Measurements from ENCODE around the gene HMCES. TPM values are rescaled to one million over a fixed set of nuclear protein-coding genes. Genes with fewer than 3 reads are reported as not detected.
A peak's percentile ranks its signal among the peaks of the same experiment; 100 is the strongest.

HMCES gene
- polyA plus RNA-seq, 1 of the 3 experiments (the other 2 are of a cell fraction), result 32.4 TPM

DNA sequence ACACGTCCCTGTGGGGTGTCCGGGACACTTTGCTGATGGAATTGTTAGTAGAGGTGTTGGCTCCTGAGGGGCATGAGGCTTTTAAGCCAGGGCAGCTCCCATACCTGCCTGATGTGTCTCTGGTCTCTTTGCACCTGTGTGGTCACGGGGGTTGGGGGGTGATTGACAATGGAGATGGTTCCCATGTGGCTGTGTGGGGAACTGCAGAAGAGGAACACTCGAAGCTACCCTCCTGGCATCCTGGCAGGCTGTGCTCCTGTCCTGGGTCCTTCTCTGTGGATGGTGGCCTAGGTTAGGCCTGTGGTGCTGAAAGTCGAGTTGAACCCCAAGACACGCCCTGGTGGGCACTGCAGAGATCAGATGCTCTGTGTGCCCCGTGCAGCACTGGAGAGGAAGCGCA, 73.4 kb downstream of the HMCES start:
- H3K4me2 ChIP-seq, result no peak overlapping the region
- no peak overlapping the region for H3K27ac ChIP-seq (ENCODE audit: low read depth in 2 of 2, low read length in 1 of 2)
- H2AFZ ChIP-seq (ENCODE audit: low read depth), result no peak overlapping the region
- CTCF ChIA-PET, result no interaction called here
- peaks cover 0 to 11% of the 10 kb centered on the region in 2 experiments; a peak in 1 of 4 replicates for H3K4me1 ChIP-seq (ENCODE audit: control insufficient read depth in 1 of 2, insufficient read depth in 2 of 2, low read depth in 1 of 2, low read length in 1 of 2)
- H4K20me1 ChIP-seq (ENCODE audit: insufficient read depth), result no peaks in the 10 kb centered on the region
- POLR2A ChIA-PET, result no interaction called here
- no peaks in the 10 kb centered on the region for H3K36me3 ChIP-seq (replicated peaks in 1 of 2; ENCODE audit: control insufficient read depth in 1 of 2, insufficient read depth in 2 of 2, low read length in 1 of 2)
- TF ChIP-seq GATA2 (CRISPR knock-in tag; IDR thresholded peaks at IDR 0.05) (no peak), EP300 (IDR thresholded peaks at IDR 0.05; ENCODE audit: borderline replicate concordance in 1 of 2, low read depth in 1 of 2, low read length in 1 of 2) (no peak), TAF1 (IDR thresholded peaks at IDR 0.05; ENCODE audit: borderline replicate concordance, low read depth, low read length) (no peak)
- TF ChIP-seq, protein P1, sequence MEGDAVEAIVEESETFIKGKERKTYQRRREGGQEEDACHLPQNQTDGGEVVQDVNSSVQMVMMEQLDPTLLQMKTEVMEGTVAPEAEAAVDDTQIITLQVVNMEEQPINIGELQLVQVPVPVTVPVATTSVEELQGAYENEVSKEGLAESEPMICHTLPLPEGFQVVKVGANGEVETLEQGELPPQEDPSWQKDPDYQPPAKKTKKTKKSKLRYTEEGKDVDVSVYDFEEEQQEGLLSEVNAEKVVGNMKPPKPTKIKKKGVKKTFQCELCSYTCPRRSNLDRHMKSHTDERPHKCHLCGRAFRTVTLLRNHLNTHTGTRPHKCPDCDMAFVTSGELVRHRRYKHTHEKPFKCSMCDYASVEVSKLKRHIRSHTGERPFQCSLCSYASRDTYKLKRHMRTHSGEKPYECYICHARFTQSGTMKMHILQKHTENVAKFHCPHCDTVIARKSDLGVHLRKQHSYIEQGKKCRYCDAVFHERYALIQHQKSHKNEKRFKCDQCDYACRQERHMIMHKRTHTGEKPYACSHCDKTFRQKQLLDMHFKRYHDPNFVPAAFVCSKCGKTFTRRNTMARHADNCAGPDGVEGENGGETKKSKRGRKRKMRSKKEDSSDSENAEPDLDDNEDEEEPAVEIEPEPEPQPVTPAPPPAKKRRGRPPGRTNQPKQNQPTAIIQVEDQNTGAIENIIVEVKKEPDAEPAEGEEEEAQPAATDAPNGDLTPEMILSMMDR (IDR thresholded peaks at IDR 0.05), result peak; percentile 17; the same call in 1 of the 2 replicates
- TF ChIP-seq, protein P2, sequence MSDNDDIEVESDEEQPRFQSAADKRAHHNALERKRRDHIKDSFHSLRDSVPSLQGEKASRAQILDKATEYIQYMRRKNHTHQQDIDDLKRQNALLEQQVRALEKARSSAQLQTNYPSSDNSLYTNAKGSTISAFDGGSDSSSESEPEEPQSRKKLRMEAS (IDR thresholded peaks at IDR 0.05; ENCODE audit: low read depth), result no peak
- H3K4me3 ChIP-seq (ENCODE audit: low read depth in 2 of 2, low read length in 1 of 2), result no peak overlapping the region
- H3K9me2 ChIP-seq, result no peaks in the 10 kb centered on the region
- 47% methylated on average over 4 of the region's 8 CpGs for WGBS (ENCODE audit: low lambda C conversion rate)
- no peak overlapping the region for H3K9ac ChIP-seq
- H3K27me3 ChIP-seq (ENCODE audit: insufficient read depth), result no peaks in the 10 kb centered on the region
- no peaks in the 10 kb centered on the region for H3K79me2 ChIP-seq (ENCODE audit: insufficient read depth)
- H3K9me3 ChIP-seq, result no peaks in the 10 kb centered on the region
- DNase-seq, result no peak
- H3F3A ChIP-seq (replicated peaks; ENCODE audit: insufficient read depth), result no peaks in the 10 kb centered on the region

DNA sequence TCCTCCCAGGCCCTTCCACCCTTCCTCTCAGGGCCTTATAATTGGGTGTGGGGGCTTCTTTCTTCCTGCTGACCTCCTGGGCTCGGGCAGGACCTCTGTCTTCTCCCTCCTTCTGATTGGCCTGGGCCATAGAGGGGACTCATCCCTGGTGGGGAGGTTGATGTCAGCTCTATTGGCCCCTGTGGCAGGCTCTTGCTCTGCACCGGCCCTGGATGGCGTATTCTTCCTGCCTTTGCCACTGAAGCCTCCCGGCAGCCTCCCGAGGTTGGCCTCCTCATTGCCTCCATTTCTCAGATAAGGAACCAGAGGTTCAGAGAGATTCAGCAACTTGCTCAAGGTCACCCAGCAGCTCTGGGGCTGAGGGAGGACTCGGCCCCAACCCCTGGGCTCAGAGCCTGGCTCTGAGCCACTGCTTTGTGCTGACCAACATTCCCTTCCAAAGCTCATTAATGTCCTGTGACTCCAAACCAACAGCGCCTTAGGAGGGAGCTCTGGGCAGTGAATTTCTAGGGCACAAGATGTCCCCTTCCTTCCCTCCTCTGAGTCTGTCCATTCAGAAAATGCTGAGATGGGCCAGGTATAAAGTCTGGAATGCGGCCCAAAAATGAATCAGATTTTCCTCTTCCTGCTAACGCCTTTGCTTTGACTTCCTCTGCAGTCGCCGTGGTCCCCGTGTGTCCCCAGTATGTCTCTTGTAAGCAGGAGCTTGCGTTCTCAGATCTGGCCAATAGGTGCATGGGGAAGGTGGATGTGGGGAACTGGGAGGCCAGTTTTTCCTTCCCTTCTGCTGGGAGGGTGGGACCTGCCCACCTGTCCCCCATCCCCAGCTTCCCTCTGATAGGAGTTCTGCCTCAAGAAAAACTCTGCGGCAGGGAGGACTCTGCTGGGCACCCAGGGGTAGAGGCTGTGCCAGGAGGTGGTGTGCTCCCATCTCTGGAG, 74.2 kb downstream of the HMCES start:
- Histone ChIP-seq H3K36me3 (replicated peaks in 1 of 2; ENCODE audit: control insufficient read depth in 1 of 2, insufficient read depth in 2 of 2, low read length in 1 of 2) (no peaks in the 10 kb centered on the region), H3F3A (replicated peaks; ENCODE audit: insufficient read depth) (no peaks in the 10 kb centered on the region), H3K9me3 (no peaks in the 10 kb centered on the region), H3K4me1 (ENCODE audit: control insufficient read depth in 1 of 2, insufficient read depth in 2 of 2, low read depth in 1 of 2, low read length in 1 of 2) (peaks cover 0 to 7% of the 10 kb centered on the region in 2 experiments; a peak in 1 of 4 replicates), H3K27ac (ENCODE audit: low read depth in 2 of 2, low read length in 1 of 2) (no peak overlapping the region), H3K9me2 (no peaks in the 10 kb centered on the region), H3K4me2 (no peak overlapping the region), H2AFZ (ENCODE audit: low read depth) (no peak overlapping the region), H4K20me1 (ENCODE audit: insufficient read depth) (no peaks in the 10 kb centered on the region), H3K4me3 (ENCODE audit: low read depth in 2 of 2, low read length in 1 of 2) (no peak overlapping the region), H3K27me3 (ENCODE audit: insufficient read depth) (no peaks in the 10 kb centered on the region), H3K79me2 (ENCODE audit: insufficient read depth) (no peaks in the 10 kb centered on the region), H3K9ac (no peak overlapping the region)
- 77% methylated on average over 9 of the region's 14 CpGs for WGBS (ENCODE audit: low lambda C conversion rate)
- ChIA-PET CTCF (interaction anchor here (1.2 kb wide), 1 partner anchor 589 kb away, joined by 3 read pairs; no protein-coding TSS in a partner anchor), POLR2A (interaction anchor here (1.0 kb wide), 1 partner anchor 37 kb away, joined by 4 read pairs; a partner anchor contains a TSS)
- DNase-seq, result no peak
- TF ChIP-seq TEAD4 (IDR thresholded peaks at IDR 0.05; ENCODE audit: borderline replicate concordance, insufficient read depth), result no peak
- TF ChIP-seq RAD21 (IDR thresholded peaks at IDR 0.05; ENCODE audit: low read length), result no peak
- TF ChIP-seq NRF1 (IDR thresholded peaks at IDR 0.05; ENCODE audit: low read depth, low read length), result no peak
- TF ChIP-seq RXRA (IDR thresholded peaks at IDR 0.05; ENCODE audit: borderline replicate concordance, low read depth), result no peak
- TF ChIP-seq FOXJ3 (CRISPR knock-in tag; IDR thresholded peaks at IDR 0.05), result no peak
- TF ChIP-seq ELF1 (IDR thresholded peaks at IDR 0.05), result no peak
- no peak for TF ChIP-seq MEF2A (IDR thresholded peaks at IDR 0.05; ENCODE audit: borderline replicate concordance, low read depth)
- no peak for TF ChIP-seq MXI1 (IDR thresholded peaks at IDR 0.05; ENCODE audit: low read depth, low read length)
- TF ChIP-seq NFIC (IDR thresholded peaks at IDR 0.05; ENCODE audit: borderline replicate concordance), result no peak
- TF ChIP-seq FOSL2 (IDR thresholded peaks at IDR 0.05; ENCODE audit: borderline replicate concordance, low read depth), result no peak
- no peak for TF ChIP-seq TCF12 (IDR thresholded peaks at IDR 0.05)
